ENCODE measurements around the gene ZNF454. TPM values are rescaled to one million over a fixed set of nuclear protein-coding genes. Genes with fewer than 3 reads are reported as not detected.

Gene ZNF454
- total and polyA plus RNA-seq, 2 experiments from 2014 or later: 4.9 to 5.9 TPM

DNA sequence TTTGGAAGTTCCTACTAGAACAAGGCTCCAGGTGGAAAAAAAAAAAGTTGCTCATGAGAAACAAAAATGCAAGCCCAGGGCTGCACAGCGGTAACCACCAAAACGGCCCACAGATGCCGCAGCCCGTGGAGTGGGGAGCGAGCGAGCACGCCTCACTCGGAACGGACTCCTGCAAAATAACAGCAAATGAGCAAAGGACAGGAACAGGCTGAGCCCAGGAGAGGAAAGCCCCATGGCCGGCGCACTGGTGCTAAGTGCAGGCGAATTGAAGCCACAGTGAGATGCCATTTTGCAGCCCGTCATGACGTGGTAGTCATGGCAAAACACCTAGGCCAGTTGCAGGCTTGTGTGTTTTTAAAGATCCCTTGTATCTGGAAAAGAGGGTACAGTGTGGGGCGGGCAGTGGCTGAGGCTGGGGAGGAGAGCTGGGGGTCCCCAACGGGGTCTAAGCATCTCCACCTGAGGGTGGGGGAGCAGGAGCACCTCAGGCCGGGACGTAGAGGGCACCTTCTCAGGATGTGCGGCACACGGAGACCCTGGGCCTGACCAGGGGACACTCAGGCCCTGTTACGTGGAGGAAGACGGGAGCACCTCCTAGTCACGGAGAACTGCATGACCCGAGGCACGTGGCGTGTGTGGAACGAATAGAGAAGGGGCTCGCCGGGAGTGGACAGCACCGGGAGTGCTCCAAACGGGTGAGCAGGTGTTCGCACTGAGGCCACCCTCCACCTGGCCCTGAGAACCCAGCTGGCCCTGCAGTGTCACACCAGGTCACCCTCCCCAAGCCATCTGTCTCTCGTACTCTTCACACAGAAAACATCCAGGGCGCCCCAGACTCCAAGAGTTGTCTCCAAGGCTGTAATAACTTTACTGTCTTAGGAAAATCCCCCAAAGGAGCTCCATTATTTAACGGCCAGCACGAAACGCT, 43.4 kb downstream of the ZNF454 start:
- Mint-ChIP-seq H3K36me3 (ENCODE audit: low read depth) (peaks cover 40% of the 10 kb centered on the region), H3K9me3 (peaks cover 92% of the 10 kb centered on the region), H3K4me3 (no peak overlapping the region), H3K27ac (no peak overlapping the region), H3K4me1 (no peaks in the 10 kb centered on the region), H3K27me3 (ENCODE audit: insufficient read depth, low read depth, poor library complexity) (peaks cover 16% of the 10 kb centered on the region)
- Histone ChIP-seq H3K4me2 (no peak overlapping the region), H2AFZ (no peak overlapping the region), H3K27me3 (ENCODE audit: insufficient read depth) (no peaks in the 10 kb centered on the region), H4K20me1 (replicated peaks; ENCODE audit: insufficient read depth) (no peaks in the 10 kb centered on the region), H3K27ac (ENCODE audit: low read depth) (no peak overlapping the region), H3K36me3 (ENCODE audit: insufficient read depth) (no peaks in the 10 kb centered on the region; the same call in 1 of the 2 replicates), H3K4me1 (ENCODE audit: insufficient read depth) (no peaks in the 10 kb centered on the region), H3F3A (replicated peaks; ENCODE audit: low read depth) (no peaks in the 10 kb centered on the region), H3K79me2 (replicated peaks; ENCODE audit: insufficient read depth) (no peaks in the 10 kb centered on the region), H3K4me3 (no peak overlapping the region), H3K9me2 (ENCODE audit: insufficient read depth) (no peaks in the 10 kb centered on the region)
- no peak for DNase-seq (ENCODE audit: low spot score)
- TF ChIP-seq, protein P1, sequence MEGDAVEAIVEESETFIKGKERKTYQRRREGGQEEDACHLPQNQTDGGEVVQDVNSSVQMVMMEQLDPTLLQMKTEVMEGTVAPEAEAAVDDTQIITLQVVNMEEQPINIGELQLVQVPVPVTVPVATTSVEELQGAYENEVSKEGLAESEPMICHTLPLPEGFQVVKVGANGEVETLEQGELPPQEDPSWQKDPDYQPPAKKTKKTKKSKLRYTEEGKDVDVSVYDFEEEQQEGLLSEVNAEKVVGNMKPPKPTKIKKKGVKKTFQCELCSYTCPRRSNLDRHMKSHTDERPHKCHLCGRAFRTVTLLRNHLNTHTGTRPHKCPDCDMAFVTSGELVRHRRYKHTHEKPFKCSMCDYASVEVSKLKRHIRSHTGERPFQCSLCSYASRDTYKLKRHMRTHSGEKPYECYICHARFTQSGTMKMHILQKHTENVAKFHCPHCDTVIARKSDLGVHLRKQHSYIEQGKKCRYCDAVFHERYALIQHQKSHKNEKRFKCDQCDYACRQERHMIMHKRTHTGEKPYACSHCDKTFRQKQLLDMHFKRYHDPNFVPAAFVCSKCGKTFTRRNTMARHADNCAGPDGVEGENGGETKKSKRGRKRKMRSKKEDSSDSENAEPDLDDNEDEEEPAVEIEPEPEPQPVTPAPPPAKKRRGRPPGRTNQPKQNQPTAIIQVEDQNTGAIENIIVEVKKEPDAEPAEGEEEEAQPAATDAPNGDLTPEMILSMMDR (conservative IDR thresholded peaks at IDR 0.05; ENCODE audit: low read depth in 2 of 2): no peak
- TF ChIP-seq JUNB (IDR thresholded peaks at IDR 0.05; ENCODE audit: unreplicated experiment) (no peak), ZNF331 (CRISPR knock-in tag; IDR thresholded peaks at IDR 0.05; ENCODE audit: low read depth) (no peak), ZNF114 (CRISPR knock-in tag; IDR thresholded peaks at IDR 0.05) (no peak), ZNF462 (CRISPR knock-in tag; IDR thresholded peaks at IDR 0.05) (no peak), REST (IDR thresholded peaks at IDR 0.05; ENCODE audit: unreplicated experiment) (no peak), EZH2phosphoT487 (IDR thresholded peaks at IDR 0.05; ENCODE audit: unreplicated experiment) (no peak), POLR2AphosphoS5 (IDR thresholded peaks at IDR 0.05; ENCODE audit: low read depth) (no peak), EZH2 (IDR thresholded peaks at IDR 0.05; ENCODE audit: low read depth, unreplicated experiment) (no peak), NANOG (IDR thresholded peaks at IDR 0.05; ENCODE audit: borderline replicate concordance) (no peak), CREB1 (CRISPR knock-in tag; IDR thresholded peaks at IDR 0.05; ENCODE audit: low read depth) (no peak), STAT1 (IDR thresholded peaks at IDR 0.05; ENCODE audit: unreplicated experiment) (no peak), ETS1 (IDR thresholded peaks at IDR 0.05) (no peak)
- no peak for ATAC-seq
